Muscle layer of duodenum (tissue), 2 donors: ENCODE measurements around the gene KRT9.

Experiments used
- H3K27ac ChIP-seq: one replicate; pipeline ENCODE4 v1.7.0; 2013; ENCODE audit warnings: mild to moderate bottlenecking, low read length
- H3K27me3 ChIP-seq: one replicate; pipeline ENCODE4 v1.7.0; 2013; ENCODE audit warnings: low read depth, mild to moderate bottlenecking, control low read depth, low read length
- H3K36me3 ChIP-seq, 2 donors: one replicate each; pipeline ENCODE4 v1.7.0; 2013; ENCODE audit warnings: low read length in 2 of 2, control low read depth in 1 of 2, mild to moderate bottlenecking in 1 of 2; ENCODE audit not compliant: insufficient read depth in 2 of 2, control insufficient read depth in 1 of 2
- H3K4me1 ChIP-seq, 2 donors: one replicate each; pipeline ENCODE4 v1.7.0; 2013; ENCODE audit warnings: low read length in 2 of 2, mild to moderate bottlenecking in 2 of 2, control low read depth in 1 of 2, moderate library complexity in 1 of 2; ENCODE audit not compliant: insufficient read depth in 2 of 2, control insufficient read depth in 1 of 2
- H3K4me3 ChIP-seq, 2 donors: one replicate each; pipeline ENCODE4 v1.7.0; 2013; ENCODE audit warnings: low read length in 2 of 2, low read depth in 1 of 2, mild to moderate bottlenecking in 1 of 2
- H3K9me3 ChIP-seq, 2 donors: one replicate each; pipeline ENCODE4 v1.7.0; 2013; ENCODE audit warnings: low read length in 2 of 2, control low read depth in 1 of 2, mild to moderate bottlenecking in 1 of 2; ENCODE audit not compliant: control insufficient read depth in 1 of 2
- donor health status: healthy.

The KRT9 gene

GRCh38 chr17:41563607-41564170, 8.2 kb downstream of the KRT9 start:
- Histone ChIP-seq H3K27me3 (no peaks in the 10 kb centered on the region), H3K9me3 (no peaks in the 10 kb centered on the region), H3K4me1 (no peaks in the 10 kb centered on the region), H3K36me3 (no peaks in the 10 kb centered on the region), H3K4me3 (no peak overlapping the region), H3K27ac (no peak overlapping the region)

DNA sequence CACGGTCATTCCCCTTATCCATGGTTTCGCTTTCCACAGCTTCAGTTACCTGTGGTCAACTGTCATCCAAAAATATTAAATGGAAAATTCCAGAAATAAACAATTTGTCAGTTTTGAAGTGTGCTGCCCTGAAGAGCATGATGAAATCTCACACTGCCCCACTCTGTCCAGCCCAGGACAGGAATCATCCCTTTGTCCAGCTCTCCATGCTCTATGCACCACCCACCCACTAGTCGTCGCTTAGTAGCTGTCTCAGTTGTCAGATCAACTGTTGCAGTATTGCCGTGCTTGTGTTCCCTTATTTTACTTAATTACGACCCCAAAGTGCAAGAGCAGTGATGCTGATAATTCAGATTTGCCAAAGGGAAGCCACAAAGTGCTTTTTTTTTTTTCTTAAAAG, 10.3 kb downstream of the KRT9 start:
- Histone ChIP-seq H3K9me3 (no peaks in the 10 kb centered on the region), H3K4me1 (no peaks in the 10 kb centered on the region), H3K27me3 (no peaks in the 10 kb centered on the region), H3K27ac (no peak overlapping the region), H3K4me3 (no peak overlapping the region), H3K36me3 (no peaks in the 10 kb centered on the region)

- Histone ChIP-seq H3K36me3 (no peaks in the 10 kb centered on the region), H3K9me3 (no peaks in the 10 kb centered on the region), H3K4me1 (no peaks in the 10 kb centered on the region), H3K27me3 (no peaks in the 10 kb centered on the region), H3K27ac (no peak overlapping the region), H3K4me3 (no peak overlapping the region)
These were observed 12.3 kb downstream of the KRT9 start for GRCh38 chr17:41559548-41559947.

DNA sequence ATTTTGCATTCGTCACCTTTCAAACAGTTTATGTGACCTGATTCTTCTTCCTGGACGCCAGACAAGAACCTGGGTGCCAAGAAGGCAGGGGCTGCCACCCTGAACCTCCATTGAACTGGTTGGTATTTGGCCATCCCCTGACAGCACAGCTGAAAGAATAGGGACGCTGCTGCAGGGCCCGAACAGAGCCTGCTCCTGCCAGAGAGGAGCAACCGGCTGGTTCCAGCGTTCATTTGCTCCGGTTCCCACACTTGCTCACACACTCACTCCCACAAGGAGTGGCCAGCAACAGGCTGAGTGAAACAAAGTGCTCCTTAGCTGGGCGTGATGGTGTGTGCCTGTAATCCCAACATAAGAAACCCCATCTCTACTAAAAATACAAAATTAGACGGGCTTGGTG, 14.9 kb downstream of the KRT9 start:
- no peaks in the 10 kb centered on the region for H3K4me1 ChIP-seq
- H3K4me3 ChIP-seq = no peak overlapping the region
- no peaks in the 10 kb centered on the region for H3K27me3 ChIP-seq
- no peaks in the 10 kb centered on the region for H3K9me3 ChIP-seq
- no peaks in the 10 kb centered on the region for H3K36me3 ChIP-seq
- H3K27ac ChIP-seq = no peak overlapping the region

GRCh38 chr17:41556306-41556705, 15.6 kb downstream of the KRT9 start:
- Histone ChIP-seq H3K27ac (no peak overlapping the region), H3K4me3 (no peak overlapping the region), H3K36me3 (no peaks in the 10 kb centered on the region), H3K9me3 (no peaks in the 10 kb centered on the region), H3K4me1 (no peaks in the 10 kb centered on the region), H3K27me3 (no peaks in the 10 kb centered on the region)

- Histone ChIP-seq H3K27ac (no peak overlapping the region), H3K36me3 (no peaks in the 10 kb centered on the region), H3K27me3 (no peaks in the 10 kb centered on the region), H3K9me3 (no peaks in the 10 kb centered on the region), H3K4me3 (no peak overlapping the region), H3K4me1 (no peaks in the 10 kb centered on the region)
These were observed 16.6 kb downstream of the KRT9 start for GRCh38 chr17:41555105-41555887.

GRCh38 chr17:41553987-41554680, 17.7 kb downstream of the KRT9 start:
- no peak overlapping the region for H3K4me3 ChIP-seq
- H3K27ac ChIP-seq = no peak overlapping the region
- no peaks in the 10 kb centered on the region for H3K36me3 ChIP-seq
- no peaks in the 10 kb centered on the region for H3K27me3 ChIP-seq
- H3K9me3 ChIP-seq = no peaks in the 10 kb centered on the region
- peaks cover 0 to 3% of the 10 kb centered on the region in 2 donors for H3K4me1 ChIP-seq

DNA sequence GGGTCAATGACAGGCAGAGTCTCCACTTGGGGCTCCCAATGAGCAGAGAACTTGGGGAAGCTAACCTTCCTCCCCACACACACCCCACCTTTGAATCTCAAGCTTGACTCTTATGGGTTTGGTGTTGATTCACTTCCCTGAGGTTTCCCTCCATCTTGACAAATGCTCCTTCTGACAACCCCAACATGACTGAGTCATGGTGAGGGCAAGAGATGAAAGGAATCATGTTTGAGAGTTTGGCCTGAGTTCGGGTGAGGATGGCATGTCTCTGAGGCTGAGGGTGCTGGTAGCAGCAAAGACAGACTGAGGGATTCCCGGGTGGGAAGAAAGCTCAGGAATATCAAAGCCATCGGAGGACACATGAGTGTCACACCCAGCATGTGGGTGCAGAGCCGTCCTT, 18.7 kb downstream of the KRT9 start:
- H3K27me3 ChIP-seq = no peaks in the 10 kb centered on the region
- peaks cover 4 to 13% of the 10 kb centered on the region in 2 donors for H3K4me1 ChIP-seq

DNA sequence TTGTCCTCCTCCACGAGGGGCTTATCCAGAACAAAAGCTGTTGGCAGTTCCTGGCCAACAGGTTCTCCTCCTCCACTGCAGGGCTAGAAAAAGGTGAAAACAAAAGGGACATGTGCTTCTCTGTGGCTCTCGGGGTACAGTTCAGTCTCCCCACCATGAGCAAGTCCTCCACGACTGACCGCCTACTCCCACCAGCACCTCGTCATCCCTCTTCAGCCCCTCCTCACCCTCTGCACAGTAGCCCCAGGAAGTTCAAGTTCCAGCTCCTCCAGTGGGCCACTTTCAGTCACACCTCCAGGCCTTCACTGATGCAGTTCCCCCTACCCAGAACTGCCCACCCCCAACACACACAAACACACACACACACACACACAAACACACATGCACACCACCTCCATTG, 19.4 kb downstream of the KRT9 start:
- Histone ChIP-seq H3K27ac (no peak overlapping the region), H3K27me3 (no peaks in the 10 kb centered on the region), H3K9me3 (no peaks in the 10 kb centered on the region), H3K4me1 (peaks cover 9 to 16% of the 10 kb centered on the region in 2 donors), H3K36me3 (no peaks in the 10 kb centered on the region), H3K4me3 (no peak overlapping the region)

More for the DNA sequence above, 18.7 kb downstream of the KRT9 start:
- no peak overlapping the region for H3K4me3 ChIP-seq
- H3K27ac ChIP-seq = no peak overlapping the region
- H3K9me3 ChIP-seq = no peaks in the 10 kb centered on the region
- H3K36me3 ChIP-seq = no peaks in the 10 kb centered on the region

GRCh38 chr17:41551365-41551764, 20.5 kb downstream of the KRT9 start:
- no peaks in the 10 kb centered on the region for H3K9me3 ChIP-seq
- no peaks in the 10 kb centered on the region for H3K27me3 ChIP-seq
- no peak overlapping the region for H3K27ac ChIP-seq
- peaks cover 9 to 16% of the 10 kb centered on the region in 2 donors for H3K4me1 ChIP-seq
- H3K36me3 ChIP-seq = no peaks in the 10 kb centered on the region
- H3K4me3 ChIP-seq = no peak overlapping the region

DNA sequence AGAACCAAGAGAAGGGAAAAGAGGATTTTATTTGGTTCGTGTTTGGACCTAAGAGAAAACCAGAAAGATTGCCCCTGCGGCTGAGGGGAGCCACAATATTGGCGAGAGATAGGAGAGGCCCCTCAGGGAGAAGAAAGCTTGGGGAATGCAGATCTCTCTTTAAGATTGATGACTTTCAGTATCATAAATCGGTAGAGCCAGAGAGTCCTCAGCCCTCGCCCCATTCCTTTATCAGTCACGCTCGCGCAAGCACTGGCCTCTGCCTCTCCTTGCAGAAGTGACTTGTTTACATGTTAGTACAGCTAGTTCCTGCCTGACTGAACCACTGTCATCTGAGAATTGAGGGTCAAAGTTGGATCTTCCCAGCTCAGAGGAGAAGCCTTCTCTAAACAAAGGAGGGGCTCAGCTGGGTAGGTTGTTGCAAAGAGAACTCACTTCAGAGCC, 22.2 kb downstream of the KRT9 start:
- Histone ChIP-seq H3K27ac (peak overlapping the region; percentile 84), H3K4me3 (no peak overlapping the region), H3K27me3 (no peaks in the 10 kb centered on the region)

More for the DNA sequence above, 22.2 kb downstream of the KRT9 start:
- Histone ChIP-seq H3K36me3 (no peaks in the 10 kb centered on the region), H3K4me1 (peaks cover 9 to 16% of the 10 kb centered on the region in 2 donors), H3K9me3 (no peaks in the 10 kb centered on the region)
